ENCODE results near the gene AP1S2. TPM values are rescaled to one million over a fixed set of nuclear protein-coding genes. Genes with fewer than 3 reads are reported as not detected.
A peak's percentile ranks its signal among the peaks of the same experiment; 100 is the strongest.

Gene AP1S2
- total RNA-seq, 4 donors from 2014 or later = 15.8 to 32.5 (median 19.5) TPM

- H3K27me3 ChIP-seq = no peaks in the 10 kb centered on the region
- WGBS = 0% methylated on average over 15 of the region's 15 CpGs
- H3K9me3 ChIP-seq = no peaks in the 10 kb centered on the region
- H3K36me3 ChIP-seq = no peaks in the 10 kb centered on the region
- DNase-seq (ENCODE audit: low spot score in 2 of 2) = no peak
- peak overlapping the region; percentile 84 for H3K27ac ChIP-seq
- peaks cover 10% of the 10 kb centered on the region for H3K4me1 ChIP-seq
- H3K4me3 ChIP-seq = peak overlapping the region; percentile 63
- TF ChIP-seq EP300 (IDR thresholded peaks at IDR 0.05) = no peak
- no peak for TF ChIP-seq POLR2A (IDR thresholded peaks at IDR 0.05)
Observed at GRCh38 chrX:15790769-15791290, 63.8 kb downstream of the AP1S2 start.

- H3K36me3 ChIP-seq = no peaks in the 10 kb centered on the region
- WGBS = under 1% methylated on average over 45 of the region's 55 CpGs
- peak; percentile 89 to 90 for DNase-seq (ENCODE audit: low spot score in 2 of 2)
- peaks cover 10% of the 10 kb centered on the region for H3K4me1 ChIP-seq
- H3K27ac ChIP-seq = peak within 1 kb of the TSS; percentile 84
- no peak for TF ChIP-seq CTCF (IDR thresholded peaks at IDR 0.05)
- peak in 2 of 3 donors; percentile 12 to 17 for TF ChIP-seq POLR2AphosphoS5 (IDR thresholded peaks at IDR 0.05)
- peak in 1 of 2 donors; percentile 51 for TF ChIP-seq POLR2A (IDR thresholded peaks at IDR 0.05)
- peak within 1 kb of the TSS; percentile 63 for H3K4me3 ChIP-seq
- H3K27me3 ChIP-seq = no peaks in the 10 kb centered on the region
- no peaks in the 10 kb centered on the region for H3K9me3 ChIP-seq
Observed at GRCh38 chrX:15789979-15790768, 64.4 kb downstream of the AP1S2 start, which contains the start of gene ZRSR2. TSS of gene ZRSR2 (plus strand) at chrX:15790484. CDS start at chrX:15790496, 12 bp downstream.

GRCh38 chrX:15786915-15787314 is 67.7 kb downstream of the AP1S2 start:
- H3K4me3 ChIP-seq = no peak overlapping the region
- 82% methylated on average over 3 of the region's 3 CpGs for WGBS
- no peaks in the 10 kb centered on the region for H3K9me3 ChIP-seq
- H3K4me1 ChIP-seq = peaks cover 10% of the 10 kb centered on the region
- peaks cover 11% of the 10 kb centered on the region for H3K36me3 ChIP-seq
- DNase-seq (ENCODE audit: low spot score in 2 of 2) = no peak
- TF ChIP-seq POLR2A (IDR thresholded peaks at IDR 0.05) (no peak), POLR2AphosphoS5 (IDR thresholded peaks at IDR 0.05) (no peak), CTCF (IDR thresholded peaks at IDR 0.05) (no peak), EP300 (IDR thresholded peaks at IDR 0.05) (no peak)
- H3K27ac ChIP-seq = no peak overlapping the region
- no peaks in the 10 kb centered on the region for H3K27me3 ChIP-seq

GRCh38 chrX:15785176-15785750 is 69.3 kb downstream of the AP1S2 start:
- H3K36me3 ChIP-seq = peaks cover 11% of the 10 kb centered on the region
- TF ChIP-seq POLR2AphosphoS5 (IDR thresholded peaks at IDR 0.05) (no peak), EP300 (IDR thresholded peaks at IDR 0.05) (no peak), POLR2A (IDR thresholded peaks at IDR 0.05) (no peak), CTCF (IDR thresholded peaks at IDR 0.05) (no peak)

GRCh38 chrX:15781961-15782699 is 72.5 kb downstream of the AP1S2 start:
- DNase-seq (ENCODE audit: low spot score in 2 of 2) = no peak
- no peaks in the 10 kb centered on the region for H3K27me3 ChIP-seq
- peaks cover 19% of the 10 kb centered on the region for H3K36me3 ChIP-seq
- no peaks in the 10 kb centered on the region for H3K4me1 ChIP-seq
- no peaks in the 10 kb centered on the region for H3K9me3 ChIP-seq
- H3K4me3 ChIP-seq = no peak overlapping the region
- TF ChIP-seq CTCF (IDR thresholded peaks at IDR 0.05) = no peak
- no peak for TF ChIP-seq POLR2A (IDR thresholded peaks at IDR 0.05)
- TF ChIP-seq POLR2AphosphoS5 (IDR thresholded peaks at IDR 0.05) = no peak
- no peak for TF ChIP-seq EP300 (IDR thresholded peaks at IDR 0.05)
- H3K27ac ChIP-seq = no peak overlapping the region
- 81% methylated on average over 13 of the region's 13 CpGs for WGBS

More at GRCh38 chrX:15785176-15785750, 69.3 kb downstream of the AP1S2 start:
- WGBS = 93% methylated on average over 3 of the region's 3 CpGs
- H3K27ac ChIP-seq = no peak overlapping the region
- no peaks in the 10 kb centered on the region for H3K27me3 ChIP-seq
- H3K9me3 ChIP-seq = no peaks in the 10 kb centered on the region
- no peak for DNase-seq (ENCODE audit: low spot score in 2 of 2)
- H3K4me1 ChIP-seq = peaks cover 5% of the 10 kb centered on the region
- H3K4me3 ChIP-seq = no peak overlapping the region

Other genes starting within 250 kb of the AP1S2 start
- gene CLTRN, start 190.0 kb downstream of the AP1S2 start, total RNA-seq = under 1 TPM in 2 of 4 donors, not detected in 2; 0.48 to 0.51 TPM
- 10 to 100 TPM in 1 of 4 donors, 1 to 10 TPM in 3; 6.8 to 32.3 (median 7.9) TPM for gene CA5B, start 116.5 kb downstream of the AP1S2 start, total RNA-seq
- gene ZRSR2, start 64.3 kb downstream of the AP1S2 start, total RNA-seq = 10 to 100 TPM in 1 of 4 donors, 1 to 10 TPM in 3; 2.3 to 11.5 (median 6.1) TPM

Measured in suprapubic skin (tissue), 4 donors.